ENCODE data around the gene SLC35F5. TPM values are rescaled to one million over a fixed set of nuclear protein-coding genes. Genes with fewer than 3 reads are reported as not detected.

SLC35F5 gene
- total RNA-seq, 4 donors from 2014 or later: 90.3 to 116 (median 96.4) TPM

DNA sequence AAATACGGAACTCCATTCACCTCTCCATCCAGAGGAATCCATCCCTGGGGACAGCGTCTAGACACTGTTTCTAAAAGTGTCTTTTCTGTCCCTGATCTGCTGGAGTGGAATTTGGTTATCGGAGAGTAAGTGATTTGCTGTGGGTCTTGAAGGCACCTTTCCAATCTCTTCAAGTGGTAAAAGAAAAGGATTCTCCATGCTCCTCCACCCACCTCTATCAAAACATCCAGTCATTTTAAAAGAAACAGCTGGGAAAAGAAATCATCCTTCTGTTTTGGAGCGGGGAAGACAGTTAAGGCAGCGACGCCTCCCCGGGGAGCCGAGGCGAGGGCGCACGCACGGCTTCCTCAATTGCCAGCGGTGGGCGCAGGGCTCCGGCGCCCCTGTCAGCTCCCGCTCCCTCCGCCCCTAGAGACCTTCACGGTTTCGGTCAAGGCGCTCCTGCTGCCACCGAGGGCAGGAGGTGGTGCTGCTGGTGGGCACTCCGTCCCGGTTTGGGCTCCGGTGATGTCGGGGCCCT, 547 bp downstream of the SLC35F5 start:
- Histone ChIP-seq H3K36me3 (peaks cover 6% of the 10 kb centered on the region), H3K27ac (peak overlapping the region; percentile 94), H3K4me1 (peaks cover 27% of the 10 kb centered on the region), H3K4me3 (peak overlapping the region; percentile 81), H3K9me3 (no peaks in the 10 kb centered on the region), H3K27me3 (no peaks in the 10 kb centered on the region)
- peak in 1 of 3 donors; percentile 9 for TF ChIP-seq POLR2AphosphoS5 (IDR thresholded peaks at IDR 0.05)
- no peak for TF ChIP-seq EP300 (IDR thresholded peaks at IDR 0.05)
- TF ChIP-seq, protein P1, sequence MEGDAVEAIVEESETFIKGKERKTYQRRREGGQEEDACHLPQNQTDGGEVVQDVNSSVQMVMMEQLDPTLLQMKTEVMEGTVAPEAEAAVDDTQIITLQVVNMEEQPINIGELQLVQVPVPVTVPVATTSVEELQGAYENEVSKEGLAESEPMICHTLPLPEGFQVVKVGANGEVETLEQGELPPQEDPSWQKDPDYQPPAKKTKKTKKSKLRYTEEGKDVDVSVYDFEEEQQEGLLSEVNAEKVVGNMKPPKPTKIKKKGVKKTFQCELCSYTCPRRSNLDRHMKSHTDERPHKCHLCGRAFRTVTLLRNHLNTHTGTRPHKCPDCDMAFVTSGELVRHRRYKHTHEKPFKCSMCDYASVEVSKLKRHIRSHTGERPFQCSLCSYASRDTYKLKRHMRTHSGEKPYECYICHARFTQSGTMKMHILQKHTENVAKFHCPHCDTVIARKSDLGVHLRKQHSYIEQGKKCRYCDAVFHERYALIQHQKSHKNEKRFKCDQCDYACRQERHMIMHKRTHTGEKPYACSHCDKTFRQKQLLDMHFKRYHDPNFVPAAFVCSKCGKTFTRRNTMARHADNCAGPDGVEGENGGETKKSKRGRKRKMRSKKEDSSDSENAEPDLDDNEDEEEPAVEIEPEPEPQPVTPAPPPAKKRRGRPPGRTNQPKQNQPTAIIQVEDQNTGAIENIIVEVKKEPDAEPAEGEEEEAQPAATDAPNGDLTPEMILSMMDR (IDR thresholded peaks at IDR 0.05): no peak
- DNase-seq (ENCODE audit: low spot score in 2 of 2): no peak
- WGBS: 0% methylated on average over 20 of the region's 26 CpGs

- DNase-seq (ENCODE audit: low spot score in 2 of 2): no peak
Measured at GRCh38 chr2:113755035-113755834, 1.2 kb downstream of the SLC35F5 start.

DNA sequence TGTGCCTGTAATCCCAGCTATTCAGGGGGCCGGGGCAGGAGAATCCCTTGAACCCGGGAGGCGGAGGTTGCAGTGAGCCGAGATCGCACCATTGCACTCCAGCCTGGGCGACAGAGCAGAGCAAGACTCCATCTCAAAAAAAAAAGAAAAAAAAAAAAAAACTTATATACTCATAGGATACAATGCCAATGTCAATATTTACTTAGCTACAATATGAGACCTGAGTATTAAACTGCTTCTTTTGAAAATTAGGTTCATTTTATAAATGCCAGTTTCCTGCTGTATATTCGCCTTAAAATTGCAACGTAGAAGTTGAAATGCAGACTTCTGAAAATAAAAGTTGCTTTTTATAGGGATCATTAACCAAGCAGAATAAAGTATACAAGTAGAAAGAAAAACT, 2.3 kb downstream of the SLC35F5 start:
- TF ChIP-seq EP300 (IDR thresholded peaks at IDR 0.05) (no peak), POLR2AphosphoS5 (IDR thresholded peaks at IDR 0.05) (no peak), POLR2A (IDR thresholded peaks at IDR 0.05) (no peak)
- TF ChIP-seq, protein P1 (IDR thresholded peaks at IDR 0.05): no peak
- H3K4me1 ChIP-seq: peaks cover 27% of the 10 kb centered on the region
- H3K27me3 ChIP-seq: no peaks in the 10 kb centered on the region
- no peak overlapping the region for H3K27ac ChIP-seq
- H3K36me3 ChIP-seq: peaks cover 16% of the 10 kb centered on the region
- no peaks in the 10 kb centered on the region for H3K9me3 ChIP-seq
- DNase-seq (ENCODE audit: low spot score in 2 of 2): no peak
- no peak overlapping the region for H3K4me3 ChIP-seq
- WGBS: 93% methylated on average over 8 of the region's 8 CpGs

More at GRCh38 chr2:113755035-113755834, 1.2 kb downstream of the SLC35F5 start:
- Histone ChIP-seq H3K36me3 (peaks cover 12% of the 10 kb centered on the region), H3K4me3 (peak overlapping the region; percentile 81), H3K27ac (peak overlapping the region; percentile 94), H3K4me1 (peaks cover 27% of the 10 kb centered on the region), H3K9me3 (no peaks in the 10 kb centered on the region), H3K27me3 (no peaks in the 10 kb centered on the region)
- WGBS: 10% methylated on average over 15 of the region's 15 CpGs
- TF ChIP-seq POLR2A (IDR thresholded peaks at IDR 0.05): no peak
- TF ChIP-seq, protein P1 (IDR thresholded peaks at IDR 0.05): no peak
- TF ChIP-seq POLR2AphosphoS5 (IDR thresholded peaks at IDR 0.05): no peak

GRCh38 chr2:113750385-113750784, 6.1 kb downstream of the SLC35F5 start:
- Histone ChIP-seq H3K27me3 (no peaks in the 10 kb centered on the region), H3K4me3 (no peak overlapping the region), H3K27ac (no peak overlapping the region), H3K36me3 (peaks cover 42% of the 10 kb centered on the region), H3K9me3 (no peaks in the 10 kb centered on the region), H3K4me1 (peaks cover 15% of the 10 kb centered on the region)
- TF ChIP-seq POLR2A (IDR thresholded peaks at IDR 0.05): no peak
- TF ChIP-seq, protein P1 (IDR thresholded peaks at IDR 0.05): no peak
- TF ChIP-seq EP300 (IDR thresholded peaks at IDR 0.05): no peak
- TF ChIP-seq POLR2AphosphoS5 (IDR thresholded peaks at IDR 0.05): no peak
- WGBS: 92% methylated on average over 4 of the region's 4 CpGs
- no peak for DNase-seq (ENCODE audit: low spot score in 2 of 2)

DNA sequence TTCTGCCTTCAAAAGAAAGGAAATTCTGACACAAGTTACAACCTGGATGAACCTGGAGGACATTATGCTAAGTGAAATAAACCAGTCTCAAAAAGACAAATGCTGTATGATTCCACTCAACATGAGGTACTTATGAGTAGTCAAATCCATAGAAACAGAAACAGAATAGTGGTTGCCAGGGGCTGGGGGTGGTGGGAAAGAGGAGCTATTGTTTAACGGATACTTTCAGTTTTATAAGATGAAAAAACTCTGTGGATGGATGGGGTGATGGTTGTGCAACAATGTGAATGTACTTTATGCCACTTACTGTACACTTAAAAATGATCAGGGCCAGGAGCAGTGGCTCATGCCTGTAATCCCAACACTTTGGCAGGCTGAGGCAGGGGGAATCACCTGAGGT, 15.4 kb downstream of the SLC35F5 start:
- 100% methylated on average over 1 of the region's 1 CpG for WGBS
- H3K27me3 ChIP-seq: no peaks in the 10 kb centered on the region
- H3K4me3 ChIP-seq: no peak overlapping the region
- DNase-seq (ENCODE audit: low spot score in 2 of 2): no peak
- TF ChIP-seq EP300 (IDR thresholded peaks at IDR 0.05) (no peak), POLR2A (IDR thresholded peaks at IDR 0.05) (no peak), POLR2AphosphoS5 (IDR thresholded peaks at IDR 0.05) (no peak)
- TF ChIP-seq, protein P1 (IDR thresholded peaks at IDR 0.05): no peak
- H3K4me1 ChIP-seq: no peaks in the 10 kb centered on the region
- H3K9me3 ChIP-seq: no peaks in the 10 kb centered on the region
- peaks cover 86% of the 10 kb centered on the region for H3K36me3 ChIP-seq
- no peak overlapping the region for H3K27ac ChIP-seq
